Peyer's patch (tissue), 4 donors: ENCODE measurements around the gene ITGA11. TPM values are rescaled to one million over a fixed set of nuclear protein-coding genes. Genes with fewer than 3 reads are reported as not detected.
A peak's percentile ranks its signal among the peaks of the same experiment; 100 is the strongest.

Source experiments
- DNase-seq, 3 donors: peaks; one replicate each; pipeline ENCODE4 v3.0.0-alpha.2; 2017 to 2019
- H3K27ac ChIP-seq, 4 donors: fragments of 200-600 bp; sonication (generic); one replicate each; pipeline ENCODE4 v1.5.1; 2016 to 2019
- H3K27me3 ChIP-seq, 2 donors: fragments of 200-600 bp; sonication (generic); one replicate each; pipeline ENCODE4 v1.5.1; 2019
- H3K36me3 ChIP-seq, 3 donors: fragments of 200-600 bp; sonication (generic); one replicate each; pipeline ENCODE4 v1.5.1; 2016 to 2019
- H3K4me1 ChIP-seq, 4 donors: fragments of 200-600 bp; sonication (generic); one replicate each; pipeline ENCODE4 v1.5.1; 2016 to 2019
- H3K4me3 ChIP-seq, 4 donors: fragments of 200-600 bp; sonication (generic); 1 replicate in 3 of 4; 2 replicates in 1 of 4; pipeline ENCODE4 v1.5.1; 2016 to 2019; ENCODE audit warnings: mild to moderate bottlenecking in 1 of 4
- H3K9me3 ChIP-seq, 4 donors: fragments of 200-600 bp; sonication (generic); one replicate each; pipeline ENCODE4 v1.5.1; 2016 to 2019; ENCODE audit warnings: mild to moderate bottlenecking in 1 of 4
- CTCF ChIP-seq, 6 experiments: fragments of 450-650 bp in 4 of 6; fragments of 200-600 bp in 2 of 6; sonication (generic) in 1 of 6; IDR thresholded peaks; one replicate each; pipeline ENCODE4 v1.5.1; 2017 to 2019; ENCODE audit warnings: antibody characterized with exemption in 6 of 6, mild to moderate bottlenecking in 3 of 6, moderate library complexity in 1 of 6
- POLR2A ChIP-seq, 2 donors: fragments of 450-650 bp; IDR thresholded peaks; one replicate each; pipeline ENCODE4 v1.5.1; 2017; ENCODE audit warnings: antibody characterized with exemption in 2 of 2, mild to moderate bottlenecking in 2 of 2, moderate library complexity in 2 of 2
- total RNA-seq, 4 donors: library from RNA; depleted of rRNA; stranded (reverse); fragments of >200 nt; gene quantifications; one replicate each; pipeline ENCODE4 v1.1.0, GENCODE V29; 2016

ITGA11 gene
- total RNA-seq, 4 donors from 2014 or later = 0.88 to 24.8 (median 2.6) TPM

DNA sequence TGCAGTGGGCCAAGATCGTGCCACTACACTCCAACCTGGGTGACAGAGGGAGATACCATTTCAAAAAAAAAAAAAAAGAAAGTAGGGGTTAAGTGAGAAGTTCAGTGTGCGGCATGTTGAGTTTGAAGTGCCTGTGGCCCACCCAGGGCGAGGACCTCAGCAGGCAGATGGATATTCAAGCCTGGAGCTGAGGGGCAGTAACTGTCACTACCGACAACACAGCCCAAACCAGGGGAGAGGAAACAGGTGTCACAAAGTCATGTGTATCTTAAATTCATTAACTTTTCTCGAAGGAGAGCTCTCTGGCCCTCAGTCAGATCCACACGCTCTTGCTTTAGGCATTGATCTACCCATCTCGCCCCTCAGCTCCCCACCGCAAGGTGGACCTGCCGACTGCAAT lies 109.2 kb downstream of the ITGA11 start:
- TF ChIP-seq CTCF (IDR thresholded peaks at IDR 0.05) = no peak
- TF ChIP-seq POLR2A (IDR thresholded peaks at IDR 0.05) = no peak

GRCh38 chr15:68321229-68321628 lies 110.7 kb downstream of the ITGA11 start:
- Histone ChIP-seq H3K4me1 (no peaks in the 10 kb centered on the region), H3K9me3 (no peaks in the 10 kb centered on the region), H3K36me3 (no peaks in the 10 kb centered on the region), H3K27me3 (no peaks in the 10 kb centered on the region), H3K4me3 (no peak overlapping the region), H3K27ac (no peak overlapping the region)
- TF ChIP-seq POLR2A (IDR thresholded peaks at IDR 0.05) (no peak), CTCF (IDR thresholded peaks at IDR 0.05) (no peak)
- DNase-seq = peak in 1 of 3 donors; percentile 15

More for the DNA sequence above, 109.2 kb downstream of the ITGA11 start:
- no peaks in the 10 kb centered on the region for H3K4me1 ChIP-seq
- H3K36me3 ChIP-seq = no peaks in the 10 kb centered on the region
- H3K27me3 ChIP-seq = no peaks in the 10 kb centered on the region
- H3K9me3 ChIP-seq = no peaks in the 10 kb centered on the region
- no peak for DNase-seq
- H3K27ac ChIP-seq = no peak overlapping the region
- H3K4me3 ChIP-seq = no peak overlapping the region

DNA sequence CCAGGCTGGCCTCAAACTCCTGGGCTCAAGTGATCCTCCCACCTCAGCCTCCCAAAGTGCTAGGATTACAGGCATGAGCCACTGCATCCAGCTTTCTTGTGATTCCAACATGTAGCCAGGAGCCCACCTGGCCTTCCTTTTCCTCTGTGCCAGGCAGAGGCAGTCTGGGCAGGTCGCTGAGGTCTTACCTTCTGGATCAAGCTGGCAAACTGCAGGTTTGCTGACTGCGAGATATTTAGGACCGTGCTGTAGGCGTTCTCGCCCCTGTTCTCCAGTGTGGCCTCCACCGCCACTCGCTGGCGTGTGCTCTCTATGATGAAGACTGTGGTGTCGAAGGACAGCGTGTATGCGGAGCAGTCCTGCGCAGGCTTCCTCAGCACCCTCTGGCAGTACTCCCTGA lies 112.0 kb downstream of the ITGA11 start:
- Histone ChIP-seq H3K27ac (no peak overlapping the region), H3K4me3 (no peak overlapping the region), H3K36me3 (no peaks in the 10 kb centered on the region), H3K9me3 (no peaks in the 10 kb centered on the region), H3K27me3 (no peaks in the 10 kb centered on the region), H3K4me1 (no peaks in the 10 kb centered on the region)
- TF ChIP-seq POLR2A (IDR thresholded peaks at IDR 0.05) = no peak
- TF ChIP-seq CTCF (IDR thresholded peaks at IDR 0.05) = no peak
- peak in 1 of 3 donors; percentile 23 for DNase-seq

GRCh38 chr15:68318931-68319909 lies 112.7 kb downstream of the ITGA11 start:
- no peaks in the 10 kb centered on the region for H3K9me3 ChIP-seq
- no peaks in the 10 kb centered on the region for H3K36me3 ChIP-seq
- H3K4me1 ChIP-seq = no peaks in the 10 kb centered on the region
- peak in 1 of 3 donors; percentile 34 for DNase-seq
- TF ChIP-seq POLR2A (IDR thresholded peaks at IDR 0.05) = no peak
- no peak overlapping the region for H3K4me3 ChIP-seq
- H3K27me3 ChIP-seq = no peaks in the 10 kb centered on the region
- H3K27ac ChIP-seq = no peak overlapping the region

DNA sequence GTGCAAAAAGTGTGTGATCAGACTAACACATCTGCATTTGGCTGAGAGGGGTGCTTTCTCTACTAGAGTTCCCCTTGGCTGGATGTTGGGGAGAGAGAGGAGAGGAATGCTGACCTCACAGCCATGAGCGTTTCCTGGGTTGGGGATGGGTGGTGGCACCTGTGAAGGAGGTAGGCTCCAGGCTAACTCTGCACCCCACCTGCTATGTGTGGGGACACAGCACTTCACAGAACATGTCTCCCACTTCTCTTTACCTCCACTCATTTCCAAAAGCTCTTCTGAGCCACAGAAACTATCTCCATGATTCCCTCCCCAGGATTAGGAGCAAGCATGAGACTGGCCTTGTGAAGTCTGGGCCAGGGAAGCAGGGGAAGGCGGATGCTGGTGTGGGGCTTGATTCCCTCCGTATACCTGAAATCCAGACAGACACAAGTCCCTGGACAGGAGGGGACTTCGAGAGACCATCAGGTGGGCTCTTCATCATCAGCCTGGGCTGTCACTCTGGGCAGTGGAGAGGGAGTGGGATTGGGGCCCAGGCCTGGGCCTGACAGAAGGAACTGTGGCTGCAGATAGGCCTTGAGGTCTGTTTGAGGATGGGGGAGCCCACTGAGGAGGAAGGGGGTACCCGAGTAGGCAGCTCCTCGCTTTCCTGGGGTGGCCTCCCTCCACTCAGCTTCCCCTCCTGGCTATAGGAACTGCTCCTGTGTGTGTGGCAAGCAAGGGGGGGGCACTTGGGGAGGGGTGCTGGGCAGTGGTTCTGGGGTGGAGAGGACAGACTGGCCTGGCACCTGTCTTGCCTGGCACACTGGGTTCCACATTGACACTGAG lies 113.7 kb downstream of the ITGA11 start:
- DNase-seq = peak in 2 of 3 donors; percentile 18 to 25
- no peaks in the 10 kb centered on the region for H3K4me1 ChIP-seq
- no peaks in the 10 kb centered on the region for H3K27me3 ChIP-seq
- H3K4me3 ChIP-seq = no peak overlapping the region
- TF ChIP-seq CTCF (IDR thresholded peaks at IDR 0.05) (no peak), POLR2A (IDR thresholded peaks at IDR 0.05) (no peak)
- no peaks in the 10 kb centered on the region for H3K36me3 ChIP-seq
- no peak overlapping the region for H3K27ac ChIP-seq
- no peaks in the 10 kb centered on the region for H3K9me3 ChIP-seq
